SJSA1 (cell line): Measurements from ENCODE around the gene DPY19L1. TPM values are rescaled to one million over a fixed set of nuclear protein-coding genes. Genes with fewer than 3 reads are reported as not detected.
"Not testable (repeated sequence)": the region's sequence is repeated elsewhere in the genome, so short reads cannot be mapped to it uniquely, and the experiment has no call there.

ENCODE experiments used
- DNase-seq, 2 experiments: peaks; one replicate each; pipeline ENCODE4 v3.0.0-alpha.2; 2015 to 2020; ENCODE audit warnings: low spot score in 2 of 2, low read depth in 1 of 2
- H3K27ac ChIP-seq: fragments of 250-450 bp; sonication (Bioruptor Pico); 2 replicates; pipeline ENCODE4 v1.5.1; 2020; ENCODE audit warnings: mild to moderate bottlenecking, moderate library complexity
- H3K27me3 ChIP-seq: fragments of 250-450 bp; sonication (Bioruptor Pico); replicated peaks from 2 replicates; pipeline ENCODE4 v1.5.1; 2020; ENCODE audit warnings: mild to moderate bottlenecking, moderate library complexity
- H3K36me3 ChIP-seq: fragments of 250-450 bp; sonication (Bioruptor Pico); 2 replicates; pipeline ENCODE4 v1.5.1; 2020; ENCODE audit warnings: mild to moderate bottlenecking
- H3K4me1 ChIP-seq: fragments of 250-450 bp; sonication (Bioruptor Pico); replicated peaks from 2 replicates; pipeline ENCODE4 v1.6.1; 2021; ENCODE audit warnings: mild to moderate bottlenecking
- H3K4me3 ChIP-seq: fragments of 250-450 bp; sonication (Bioruptor Pico); 2 replicates; pipeline ENCODE4 v1.5.1; 2020; ENCODE audit warnings: mild to moderate bottlenecking
- H3K9me3 ChIP-seq: fragments of 250-450 bp; sonication (Bioruptor Pico); replicated peaks from 2 replicates; pipeline ENCODE4 v1.5.1; 2020; ENCODE audit warnings: mild to moderate bottlenecking
- total RNA-seq: library from RNA; depleted of rRNA; stranded (reverse); fragments of >200 nt; shearing (Covaris generic); gene quantifications from 2 replicates; pipeline ENCODE4 v1.2.3, GENCODE V29; 2014

The DPY19L1 gene
- total RNA-seq, 1 experiment from 2014 or later, result 52.1 TPM

DNA sequence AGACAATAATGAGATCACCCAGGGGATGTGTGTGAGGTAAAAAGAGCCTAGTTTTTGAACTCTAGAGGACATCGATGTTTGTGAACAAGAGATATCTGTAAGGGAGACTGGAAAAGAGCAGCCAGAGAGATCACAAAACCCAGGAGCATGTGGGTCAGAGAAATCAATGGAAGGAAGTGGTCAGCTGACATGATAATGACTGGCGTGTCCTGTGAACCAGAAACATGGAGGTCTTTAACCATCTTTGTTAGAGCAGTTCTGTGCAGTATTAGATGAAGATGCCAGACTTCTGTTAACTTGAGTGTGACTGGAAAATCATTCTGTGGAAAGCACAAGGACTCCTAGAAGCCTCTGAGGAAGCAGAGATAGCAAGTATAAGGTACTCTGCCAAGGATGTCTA, 6.0 kb upstream of the DPY19L1 start:
- H3K4me3 ChIP-seq, H3K27ac ChIP-seq, H3K9me3 ChIP-seq, H3K27me3 ChIP-seq, DNase-seq, H3K4me1 ChIP-seq, H3K36me3 ChIP-seq: not testable (repeated sequence)

DNA sequence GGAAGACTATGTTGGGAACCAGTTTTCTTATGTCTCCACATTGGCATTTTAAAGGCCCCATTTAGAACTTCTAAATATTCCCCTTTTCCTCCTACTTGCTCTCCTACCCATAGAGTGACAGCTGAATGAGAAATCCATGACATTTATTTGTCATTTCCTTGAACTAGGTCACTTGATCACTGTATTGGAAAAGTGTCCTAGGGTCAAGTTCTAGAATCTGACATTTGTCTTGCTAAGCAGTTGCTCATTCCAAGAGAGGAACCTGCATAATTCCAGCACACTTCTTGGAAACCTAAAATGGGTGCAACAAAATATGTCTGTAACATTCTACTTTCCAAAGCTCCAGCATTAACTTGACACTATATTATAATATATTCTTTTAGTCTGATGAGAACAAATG, 3.6 kb upstream of the DPY19L1 start:
- H3K36me3 ChIP-seq, result peaks cover 3% of the 10 kb centered on the region; the same call in 1 of the 2 replicates
- no peaks in the 10 kb centered on the region for H3K27me3 ChIP-seq
- DNase-seq, result no peak
- no peak overlapping the region for H3K27ac ChIP-seq
- H3K4me3 ChIP-seq, result no peak overlapping the region
- H3K4me1 ChIP-seq, result peaks cover 11% of the 10 kb centered on the region
- H3K9me3 ChIP-seq, result no peaks in the 10 kb centered on the region

GRCh38 chr7:35039343-35039742, 2.1 kb upstream of the DPY19L1 start:
- H3K4me1 ChIP-seq, result peaks cover 25% of the 10 kb centered on the region
- peaks cover 3% of the 10 kb centered on the region; the same call in 1 of the 2 replicates for H3K36me3 ChIP-seq
- H3K27me3 ChIP-seq, result no peaks in the 10 kb centered on the region
- H3K27ac ChIP-seq, result no peak overlapping the region
- no peak overlapping the region for H3K4me3 ChIP-seq
- DNase-seq, result no peak
- no peaks in the 10 kb centered on the region for H3K9me3 ChIP-seq

- no peak overlapping the region for H3K27ac ChIP-seq
- no peaks in the 10 kb centered on the region for H3K9me3 ChIP-seq
- peaks cover 3% of the 10 kb centered on the region; the same call in 1 of the 2 replicates for H3K36me3 ChIP-seq
- H3K4me1 ChIP-seq, result peaks cover 25% of the 10 kb centered on the region
- H3K4me3 ChIP-seq, result peak overlapping the region; percentile 96
- no peak for DNase-seq
- H3K27me3 ChIP-seq, result no peaks in the 10 kb centered on the region
Observed at GRCh38 chr7:35038354-35038753, 1.1 kb upstream of the DPY19L1 start.

- DNase-seq, result peak; percentile 94
- H3K4me1 ChIP-seq, result peaks cover 25% of the 10 kb centered on the region
- peak overlapping the region; percentile 96 for H3K4me3 ChIP-seq
- H3K9me3 ChIP-seq, result no peaks in the 10 kb centered on the region
- peak overlapping the region; percentile 73 for H3K27ac ChIP-seq
- no peaks in the 10 kb centered on the region for H3K27me3 ChIP-seq
- peaks cover 3% of the 10 kb centered on the region; the same call in 1 of the 2 replicates for H3K36me3 ChIP-seq
Observed at GRCh38 chr7:35037526-35038341, 449 bp upstream of the DPY19L1 start.

- H3K36me3 ChIP-seq, result peaks cover 3% of the 10 kb centered on the region; the same call in 1 of the 2 replicates
- no peaks in the 10 kb centered on the region for H3K9me3 ChIP-seq
- H3K4me1 ChIP-seq, result peaks cover 25% of the 10 kb centered on the region
- peak overlapping the region; percentile 55 for H3K27ac ChIP-seq
- H3K27me3 ChIP-seq, result no peaks in the 10 kb centered on the region
- DNase-seq, result peak; percentile 57
- H3K4me3 ChIP-seq, result peak overlapping the region; percentile 96
Observed at GRCh38 chr7:35036361-35037171, 719 bp downstream of the DPY19L1 start.

GRCh38 chr7:35035511-35035961, 1.7 kb downstream of the DPY19L1 start:
- peak overlapping the region; percentile 1; the same call in 1 of the 2 replicates for H3K27ac ChIP-seq
- peaks cover 3% of the 10 kb centered on the region; the same call in 1 of the 2 replicates for H3K36me3 ChIP-seq
- H3K4me1 ChIP-seq, result peaks cover 25% of the 10 kb centered on the region
- peak overlapping the region; percentile 96 for H3K4me3 ChIP-seq
- DNase-seq, result peak in 1 of 2 experiments; percentile 26
- H3K9me3 ChIP-seq, result no peaks in the 10 kb centered on the region
- H3K27me3 ChIP-seq, result no peaks in the 10 kb centered on the region

DNA sequence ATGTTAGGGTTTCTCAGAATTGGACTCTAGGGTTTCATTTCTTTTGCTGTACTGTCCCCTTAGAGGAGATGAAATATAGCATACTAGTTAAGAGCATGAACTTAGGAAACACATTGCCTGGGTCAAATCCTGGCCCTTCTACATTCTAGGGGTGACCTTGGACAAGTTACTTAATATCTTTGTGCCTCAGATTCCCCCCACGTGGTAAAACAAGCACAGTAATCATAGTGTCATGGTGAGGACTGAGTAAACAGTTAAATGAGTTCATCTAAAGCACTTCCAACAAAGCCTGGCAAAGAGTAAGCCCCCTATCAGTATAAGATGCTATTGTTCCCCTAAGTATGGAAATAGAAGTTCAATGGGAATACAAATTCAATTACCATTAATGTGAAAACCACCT, 5.1 kb downstream of the DPY19L1 start:
- H3K36me3 ChIP-seq, result no peaks in the 10 kb centered on the region
- H3K27ac ChIP-seq, result no peak overlapping the region
- H3K27me3 ChIP-seq, result no peaks in the 10 kb centered on the region
- H3K9me3 ChIP-seq, result no peaks in the 10 kb centered on the region
- no peak for DNase-seq
- peaks cover 16% of the 10 kb centered on the region for H3K4me1 ChIP-seq
- H3K4me3 ChIP-seq, result no peak overlapping the region

DNA sequence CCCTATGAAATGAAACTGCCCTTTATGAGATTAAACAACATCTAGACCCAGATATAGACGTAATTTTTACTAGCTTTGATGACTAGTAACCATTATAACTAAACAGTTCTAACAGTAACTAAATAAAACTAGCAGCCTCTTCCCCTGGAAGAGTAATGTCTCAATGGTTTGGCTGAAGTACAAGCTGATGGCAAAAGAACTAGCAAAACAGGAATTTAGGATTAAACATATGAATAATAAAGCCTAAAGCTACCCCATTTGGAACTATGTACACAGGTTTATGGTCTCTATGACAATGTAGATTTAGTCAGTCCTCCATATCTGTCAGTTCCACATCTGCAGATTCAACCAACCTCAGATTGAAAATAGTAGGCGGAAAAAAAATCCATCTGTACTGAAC, 6.4 kb downstream of the DPY19L1 start:
- no peak for DNase-seq
- peaks cover 13% of the 10 kb centered on the region for H3K4me1 ChIP-seq
- H3K4me3 ChIP-seq, result no peak overlapping the region
- H3K36me3 ChIP-seq, result no peaks in the 10 kb centered on the region
- H3K27me3 ChIP-seq, result no peaks in the 10 kb centered on the region
- no peaks in the 10 kb centered on the region for H3K9me3 ChIP-seq
- H3K27ac ChIP-seq, result no peak overlapping the region

DNA sequence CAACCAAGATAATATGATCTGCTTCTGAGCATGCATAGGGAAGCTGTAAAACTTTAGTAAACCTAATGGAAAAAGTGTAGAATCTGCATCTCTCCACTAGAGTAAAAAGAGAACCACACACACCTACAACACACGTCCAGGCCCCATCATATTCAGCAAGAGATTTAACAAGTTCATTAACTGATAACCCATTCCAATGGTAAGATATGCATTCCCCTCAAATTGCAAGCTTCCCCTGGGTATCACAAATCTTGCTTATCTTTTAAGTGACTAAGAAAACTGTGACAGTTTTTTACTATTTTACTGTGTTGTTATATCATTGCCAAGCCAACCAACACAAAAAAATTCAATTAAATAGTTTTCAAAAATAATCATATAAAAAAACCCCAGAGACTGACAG, 8.0 kb downstream of the DPY19L1 start:
- Histone ChIP-seq H3K4me3 (no peak overlapping the region), H3K27me3 (no peaks in the 10 kb centered on the region), H3K9me3 (no peaks in the 10 kb centered on the region), H3K4me1 (no peaks in the 10 kb centered on the region), H3K27ac (no peak overlapping the region), H3K36me3 (no peaks in the 10 kb centered on the region)
- DNase-seq, result no peak

- H3K27me3 ChIP-seq, result no peaks in the 10 kb centered on the region
- no peaks in the 10 kb centered on the region for H3K9me3 ChIP-seq
- no peaks in the 10 kb centered on the region for H3K4me1 ChIP-seq
- no peak for DNase-seq
- no peak overlapping the region for H3K4me3 ChIP-seq
- H3K36me3 ChIP-seq, result no peaks in the 10 kb centered on the region
- no peak overlapping the region for H3K27ac ChIP-seq
Observed at GRCh38 chr7:35026150-35026549, 11.1 kb downstream of the DPY19L1 start.

DNA sequence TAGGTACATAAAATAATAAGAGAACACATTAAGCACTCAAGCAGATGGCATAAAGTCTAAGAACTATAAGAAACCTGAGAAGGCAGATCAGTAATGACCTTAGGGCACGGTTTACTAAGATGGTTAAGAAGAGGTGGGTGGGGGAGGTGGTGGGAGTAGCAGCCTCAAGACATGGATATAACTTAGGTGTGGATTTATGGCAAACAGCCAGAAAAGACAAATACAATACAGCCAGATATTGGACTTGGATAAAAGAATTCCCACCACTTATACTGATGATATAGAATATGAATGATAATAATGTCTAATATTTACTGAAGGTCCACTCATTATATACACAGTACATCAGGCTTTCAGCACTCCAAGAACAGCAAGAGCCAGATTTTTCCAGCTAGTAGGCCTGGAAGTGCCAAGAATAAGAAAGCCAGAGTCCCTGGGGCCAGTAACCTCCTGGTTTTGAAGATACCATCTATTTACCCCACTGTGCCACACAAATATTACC, 11.9 kb downstream of the DPY19L1 start:
- Histone ChIP-seq H3K9me3 (no peaks in the 10 kb centered on the region), H3K27ac (no peak overlapping the region), H3K4me1 (no peaks in the 10 kb centered on the region), H3K36me3 (no peaks in the 10 kb centered on the region), H3K27me3 (no peaks in the 10 kb centered on the region), H3K4me3 (no peak overlapping the region)
- no peak for DNase-seq

DNA sequence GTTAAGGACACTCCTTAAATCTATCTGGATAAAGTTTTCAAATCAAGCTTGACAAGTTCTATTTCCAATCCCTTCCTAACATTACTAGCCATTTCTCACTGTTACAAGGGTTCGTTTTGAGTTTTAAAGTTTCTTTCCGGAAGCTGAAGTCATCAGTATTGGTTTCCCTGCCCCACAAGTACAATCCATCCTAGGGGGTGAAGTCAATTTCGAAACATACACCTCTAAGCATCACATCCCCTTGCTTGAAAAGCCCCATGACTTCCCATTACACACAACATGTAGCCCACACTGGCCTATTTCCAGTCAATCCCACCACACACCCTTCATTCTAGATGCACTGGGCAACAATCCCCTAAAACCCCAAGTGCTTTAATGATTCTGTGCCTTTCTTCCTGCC, 13.0 kb downstream of the DPY19L1 start:
- Histone ChIP-seq H3K27me3 (no peaks in the 10 kb centered on the region), H3K27ac (no peak overlapping the region), H3K4me3 (no peak overlapping the region), H3K9me3 (no peaks in the 10 kb centered on the region), H3K4me1 (no peaks in the 10 kb centered on the region), H3K36me3 (no peaks in the 10 kb centered on the region)
- DNase-seq, result no peak

DNA sequence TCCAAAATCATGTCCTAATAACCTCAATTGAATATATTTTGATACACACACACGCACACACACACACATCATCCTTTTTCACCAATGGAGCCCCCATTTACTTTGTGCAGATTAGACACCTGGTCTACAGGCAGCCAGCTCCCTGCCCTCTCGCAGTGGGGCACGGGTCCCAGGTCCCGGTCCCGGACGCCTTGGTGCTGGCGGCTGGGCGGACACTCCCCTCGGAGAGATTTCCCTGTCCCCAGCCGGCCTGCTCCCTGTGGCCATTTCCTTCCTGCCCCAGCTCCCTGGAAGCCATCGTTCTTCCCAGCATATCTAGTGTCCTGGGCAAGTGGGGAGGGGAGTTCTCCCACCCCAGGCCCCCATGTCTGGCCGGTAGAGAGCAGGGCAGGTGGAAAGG, 14.6 kb downstream of the DPY19L1 start:
- H3K27me3 ChIP-seq, result no peaks in the 10 kb centered on the region
- no peaks in the 10 kb centered on the region for H3K9me3 ChIP-seq
- no peak overlapping the region for H3K4me3 ChIP-seq
- no peaks in the 10 kb centered on the region for H3K36me3 ChIP-seq
- H3K27ac ChIP-seq, result no peak overlapping the region
- no peak for DNase-seq
- no peaks in the 10 kb centered on the region for H3K4me1 ChIP-seq
